Lower lobe of right lung (tissue), 2 donors: ENCODE measurements around the gene WASF2. TPM values are rescaled to one million over a fixed set of nuclear protein-coding genes. Genes with fewer than 3 reads are reported as not detected.

Experiments
- ATAC-seq, 2 donors: fragments of 200-7000 bp; cut with Tn5 transposase; one replicate each; pipeline ENCODE4 v1.9.1; 2020 to 2022; ENCODE audit warnings: mild to moderate bottlenecking in 2 of 2, moderate library complexity in 2 of 2
- DNase-seq: peaks from one replicate; pipeline ENCODE4 v3.0.0-alpha.2; 2020
- H3K27ac ChIP-seq: fragments of 200-600 bp; one replicate; pipeline ENCODE4 v1.8.0; 2022
- H3K27me3 ChIP-seq: fragments of 200-600 bp; one replicate; pipeline ENCODE4 v1.8.0; 2022; ENCODE audit warnings: low read depth
- H3K36me3 ChIP-seq: fragments of 200-600 bp; one replicate; pipeline ENCODE4 v1.8.0; 2022; ENCODE audit warnings: mild to moderate bottlenecking
- H3K4me1 ChIP-seq: fragments of 200-600 bp; one replicate; pipeline ENCODE4 v1.8.0; 2022
- H3K4me3 ChIP-seq: fragments of 200-600 bp; one replicate; pipeline ENCODE4 v1.8.0; 2022; ENCODE audit warnings: mild to moderate bottlenecking
- H3K9me3 ChIP-seq: fragments of 200-600 bp; one replicate; pipeline ENCODE4 v1.8.0; 2022
- intact Hi-C: fragments of 100-400 bp; cut with DNase I; formaldehyde crosslinking; loops from one replicate; pipeline ENCODE4 v1.11.0; 2022
- total RNA-seq: library from RNA; stranded (reverse); fragmentation: NEBNext Ultra II Directional; extraction: Animal tissue kit (Norgen Biotek cat#: 25700); gene quantifications from one replicate; pipeline ENCODE4 v1.2.1, GENCODE V29; 2021
- TF ChIP-seq, protein P1 (sequence below): fragments of 200-600 bp; IDR thresholded peaks from one replicate; pipeline ENCODE4 v1.8.0; 2022; ENCODE audit warnings: antibody characterized with exemption, mild to moderate bottlenecking
- donor health status: DM: no; HTN: yes; CAD: no; lungs with severe emphysema.

Gene WASF2
- total RNA-seq, 1 donor from 2014 or later: 159 TPM

DNA sequence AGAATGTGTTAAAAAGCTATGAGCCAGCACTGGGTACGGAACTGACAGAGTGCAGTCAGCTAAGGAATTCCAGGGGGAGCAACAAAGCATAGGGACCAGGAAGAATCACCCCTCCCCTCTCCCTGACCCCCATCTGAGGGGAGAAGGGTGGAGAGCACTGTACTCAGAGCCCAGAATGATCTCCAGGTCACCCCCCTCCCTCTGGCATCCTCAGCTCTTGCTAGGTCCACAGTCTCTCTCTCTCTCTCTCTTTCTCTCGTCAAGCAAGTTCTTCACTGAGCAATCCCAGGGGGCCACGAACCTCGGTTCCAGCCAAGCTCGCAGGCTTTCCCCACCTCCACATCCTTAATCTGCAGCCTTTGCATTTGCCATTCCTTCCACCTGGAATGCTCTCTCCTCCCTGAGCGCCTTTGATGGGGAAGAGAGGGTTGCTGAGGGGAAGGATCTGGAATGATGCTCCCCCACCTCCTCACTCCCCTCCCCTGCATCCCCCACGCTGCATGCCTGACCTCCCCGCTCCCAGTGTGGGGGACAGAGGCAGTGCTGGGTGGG is 6.7 kb upstream of the WASF2 start:
- TF ChIP-seq, protein P1, sequence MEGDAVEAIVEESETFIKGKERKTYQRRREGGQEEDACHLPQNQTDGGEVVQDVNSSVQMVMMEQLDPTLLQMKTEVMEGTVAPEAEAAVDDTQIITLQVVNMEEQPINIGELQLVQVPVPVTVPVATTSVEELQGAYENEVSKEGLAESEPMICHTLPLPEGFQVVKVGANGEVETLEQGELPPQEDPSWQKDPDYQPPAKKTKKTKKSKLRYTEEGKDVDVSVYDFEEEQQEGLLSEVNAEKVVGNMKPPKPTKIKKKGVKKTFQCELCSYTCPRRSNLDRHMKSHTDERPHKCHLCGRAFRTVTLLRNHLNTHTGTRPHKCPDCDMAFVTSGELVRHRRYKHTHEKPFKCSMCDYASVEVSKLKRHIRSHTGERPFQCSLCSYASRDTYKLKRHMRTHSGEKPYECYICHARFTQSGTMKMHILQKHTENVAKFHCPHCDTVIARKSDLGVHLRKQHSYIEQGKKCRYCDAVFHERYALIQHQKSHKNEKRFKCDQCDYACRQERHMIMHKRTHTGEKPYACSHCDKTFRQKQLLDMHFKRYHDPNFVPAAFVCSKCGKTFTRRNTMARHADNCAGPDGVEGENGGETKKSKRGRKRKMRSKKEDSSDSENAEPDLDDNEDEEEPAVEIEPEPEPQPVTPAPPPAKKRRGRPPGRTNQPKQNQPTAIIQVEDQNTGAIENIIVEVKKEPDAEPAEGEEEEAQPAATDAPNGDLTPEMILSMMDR: no peak
- intact Hi-C loops: no loop called here
- no peak for DNase-seq

DNA sequence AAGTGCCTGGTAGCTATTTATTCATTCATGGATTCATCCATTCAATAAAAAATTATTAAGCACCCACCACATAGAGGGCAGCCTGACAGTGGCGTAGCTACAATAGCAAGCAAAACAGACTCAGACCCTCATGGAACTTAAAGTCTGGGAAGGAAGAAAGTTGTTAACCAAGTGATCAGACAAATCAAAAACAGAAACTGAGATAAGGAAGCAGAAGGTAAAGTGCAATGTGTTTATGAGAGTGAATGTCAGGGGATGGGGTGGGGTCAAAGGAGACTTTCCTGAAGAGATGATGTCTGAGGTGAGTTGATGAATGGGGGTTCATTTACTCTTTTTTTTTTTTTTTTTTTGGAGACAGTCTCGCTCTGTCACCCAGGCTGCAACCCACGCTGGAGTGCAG is 2.8 kb upstream of the WASF2 start:
- Histone ChIP-seq H3K27me3 (no peaks in the 10 kb centered on the region), H3K9me3 (no peaks in the 10 kb centered on the region), H3K36me3 (no peaks in the 10 kb centered on the region), H3K4me3 (no peak overlapping the region), H3K4me1 (peaks cover 43% of the 10 kb centered on the region), H3K27ac (peak overlapping the region; percentile 100)
- TF ChIP-seq, protein P1: no peak
- intact Hi-C loops: no loop called here
- no peak for DNase-seq
- ATAC-seq: no peak

More for the DNA sequence above, 6.7 kb upstream of the WASF2 start:
- Histone ChIP-seq H3K36me3 (no peaks in the 10 kb centered on the region), H3K27me3 (no peaks in the 10 kb centered on the region), H3K9me3 (no peaks in the 10 kb centered on the region), H3K4me3 (no peak overlapping the region), H3K27ac (no peak overlapping the region), H3K4me1 (peaks cover 21% of the 10 kb centered on the region)
- no peak for ATAC-seq

DNA sequence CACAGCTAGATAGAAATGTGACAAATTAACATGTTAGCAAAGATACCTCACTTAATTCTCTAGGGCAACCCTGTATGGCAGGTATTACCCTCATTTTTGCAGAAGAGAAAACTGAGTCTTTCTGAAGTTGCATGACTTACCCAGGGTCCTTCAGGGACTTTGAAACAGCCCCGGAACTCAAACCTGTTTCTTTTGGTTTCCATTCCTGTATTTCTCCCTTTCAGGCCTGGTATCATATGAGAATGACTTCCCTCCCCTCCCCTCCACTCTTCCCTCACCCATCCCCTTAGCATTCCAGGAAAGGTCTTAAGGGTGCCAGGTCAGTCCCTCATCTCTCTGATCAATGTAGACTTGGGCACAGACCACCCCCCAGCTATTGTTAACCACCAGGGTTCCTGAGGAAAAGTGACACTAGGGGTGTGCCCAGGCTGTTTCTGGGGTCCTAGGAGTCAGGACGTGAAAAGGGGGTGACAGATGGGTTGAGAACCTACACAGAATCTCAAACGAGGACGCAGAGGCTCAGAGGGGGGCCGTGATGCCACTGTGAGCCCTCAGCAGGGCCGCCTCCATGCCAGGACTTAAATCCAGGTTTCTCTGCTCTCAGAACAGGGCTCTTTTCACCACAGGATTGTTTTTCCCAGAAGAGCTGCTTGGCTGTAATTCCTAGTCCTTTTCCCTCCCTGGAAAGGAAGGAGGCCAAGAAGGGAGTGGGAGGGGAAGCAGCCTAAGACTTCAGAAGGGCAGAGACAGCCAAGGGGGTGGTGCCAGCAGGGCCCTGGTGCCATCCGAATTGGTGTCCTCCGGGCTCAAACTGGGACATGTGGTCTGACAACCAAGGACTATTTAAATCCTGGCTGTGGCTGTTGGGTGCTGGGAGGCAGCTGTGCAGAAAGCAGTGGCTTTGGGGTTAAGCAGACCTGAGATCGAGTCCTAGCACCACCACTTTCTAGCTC is 2.1 kb upstream of the WASF2 start:
- peaks cover 47% of the 10 kb centered on the region for H3K4me1 ChIP-seq
- TF ChIP-seq, protein P1: no peak

DNA sequence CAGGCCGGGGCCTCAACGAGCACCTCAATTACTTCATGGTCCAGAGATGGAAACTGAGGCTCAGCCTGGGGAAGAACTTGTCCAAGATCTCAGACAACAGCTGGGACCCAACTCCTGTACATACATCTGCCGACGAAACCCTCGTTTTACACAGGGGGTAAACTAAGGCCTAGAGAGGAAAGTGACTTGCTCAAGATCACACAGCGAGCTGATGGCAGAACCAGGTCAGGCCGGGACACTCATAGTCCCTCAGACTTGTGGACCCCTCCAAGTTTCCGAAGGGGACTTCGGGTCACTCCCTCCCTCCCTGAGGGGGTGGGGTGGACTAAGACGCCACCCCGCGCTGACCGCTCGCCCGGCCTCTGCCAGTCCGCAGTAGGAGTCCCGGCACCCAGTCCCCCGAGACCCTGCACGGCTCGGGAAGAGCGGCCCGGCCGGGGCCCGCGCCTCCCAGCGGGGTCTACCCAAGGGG is 430 bp downstream of the WASF2 start:
- DNase-seq (no peak), ATAC-seq (peak; percentile 47 to 56)
- TF ChIP-seq, protein P1: no peak
- intact Hi-C loops: no loop called here
- H3K4me3 ChIP-seq: peak overlapping the region; percentile 96
- H3K27ac ChIP-seq: peak overlapping the region; percentile 100
- H3K27me3 ChIP-seq: no peaks in the 10 kb centered on the region
- H3K4me1 ChIP-seq: peaks cover 65% of the 10 kb centered on the region
- H3K36me3 ChIP-seq: no peaks in the 10 kb centered on the region
- no peaks in the 10 kb centered on the region for H3K9me3 ChIP-seq

More for the DNA sequence above, 2.1 kb upstream of the WASF2 start:
- DNase-seq (peak; percentile 45), ATAC-seq (no peak)
- no peaks in the 10 kb centered on the region for H3K9me3 ChIP-seq
- H3K27ac ChIP-seq: peak overlapping the region; percentile 100
- H3K36me3 ChIP-seq: no peaks in the 10 kb centered on the region
- intact Hi-C loops: no loop called here
- H3K4me3 ChIP-seq: no peak overlapping the region
- no peaks in the 10 kb centered on the region for H3K27me3 ChIP-seq

DNA sequence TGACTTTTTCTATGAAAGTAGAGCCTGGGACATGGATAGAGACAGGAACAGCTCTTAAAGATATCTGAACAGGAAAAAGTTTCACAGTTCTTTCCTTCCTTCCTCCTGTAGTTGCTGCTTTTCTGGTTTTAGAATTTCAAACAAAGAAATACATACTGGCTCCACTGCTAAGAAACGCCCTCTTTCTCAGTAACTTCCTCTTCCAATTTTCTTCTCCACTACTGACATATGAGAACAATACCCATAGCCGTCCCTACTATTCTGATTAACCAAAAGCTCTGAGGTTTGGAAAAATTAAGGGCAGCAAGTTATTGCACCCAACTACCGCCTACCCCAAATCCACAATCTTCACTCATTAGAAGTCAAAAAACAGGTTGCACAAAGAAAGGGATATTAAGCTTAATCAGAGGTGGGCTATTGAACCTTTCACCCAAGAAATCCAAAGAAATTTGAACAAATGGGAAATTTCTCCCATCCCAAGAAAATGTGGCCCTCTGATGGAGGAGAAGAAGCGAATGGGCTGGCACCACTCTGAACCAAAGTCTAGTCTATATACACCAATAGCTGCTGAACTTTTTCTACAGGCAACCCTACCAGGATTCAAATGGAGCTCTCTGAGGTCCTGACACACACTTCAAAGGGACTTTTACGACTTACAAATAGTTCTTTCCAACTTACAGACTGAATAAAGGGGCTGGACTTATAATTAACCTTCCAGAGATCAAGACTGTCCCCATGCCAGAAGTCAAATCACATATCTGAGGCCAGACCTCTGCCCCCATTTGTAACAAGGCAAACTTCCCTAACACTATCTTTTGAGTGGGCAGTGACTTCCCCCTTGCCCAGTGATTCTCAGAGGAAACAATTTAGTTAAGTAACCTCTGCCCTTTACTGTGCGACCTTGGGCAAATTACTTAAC is 1.7 kb downstream of the WASF2 start:
- H3K4me1 ChIP-seq: peaks cover 76% of the 10 kb centered on the region
- no peaks in the 10 kb centered on the region for H3K9me3 ChIP-seq
- intact Hi-C loops: no loop called here
- no peak for ATAC-seq
- peak overlapping the region; percentile 100 for H3K27ac ChIP-seq
- DNase-seq: no peak
- H3K36me3 ChIP-seq: no peaks in the 10 kb centered on the region
- TF ChIP-seq, protein P1: no peak
- peak overlapping the region; percentile 96 for H3K4me3 ChIP-seq
- no peaks in the 10 kb centered on the region for H3K27me3 ChIP-seq
